ENCODE data around the gene ENDOU.

Gene ENDOU

GRCh38 chr12:47766502-47767215, 41.4 kb upstream of the ENDOU start:
- WGBS, 2 donors (ENCODE audit: extremely low coverage in 2 of 2, insufficient read length in 2 of 2, insufficient replicate concordance in 1 of 2) = no CpG with 5 or more reads among the region's 5 CpGs
- no peak for DNase-seq (ENCODE audit: low spot score)
- no peak overlapping the region for H2BK5ac ChIP-seq (ENCODE audit: low read length)
- H3K9ac ChIP-seq (ENCODE audit: low read depth, low read length, poor library complexity) = peak overlapping the region; percentile 39
- H3K4me1 ChIP-seq (ENCODE audit: control insufficient read depth in 2 of 2, insufficient read depth in 1 of 2, low read depth in 1 of 2, low read length in 2 of 2) = peaks cover 11 to 15% of the 10 kb centered on the region in 2 donors
- H3K79me1 ChIP-seq (ENCODE audit: low read depth, low read length) = no peaks in the 10 kb centered on the region
- no peak overlapping the region for H2BK12ac ChIP-seq (ENCODE audit: low read length)
- H3K4me2 ChIP-seq (ENCODE audit: insufficient read depth, low read length, poor library complexity, severe bottlenecking) = no peak overlapping the region
- no peak overlapping the region for H3K4ac ChIP-seq (ENCODE audit: low read length)
- H3K4me3 ChIP-seq (ENCODE audit: low read length in 2 of 2) = no peak overlapping the region
- no peak overlapping the region for H4K8ac ChIP-seq (ENCODE audit: low read depth, low read length)
- no peaks in the 10 kb centered on the region for H3K9me3 ChIP-seq (replicated peaks in 1 of 2; ENCODE audit: control insufficient read depth in 2 of 2, insufficient read depth in 1 of 2, low read depth in 1 of 2, low read length in 2 of 2)
- no peak overlapping the region for H2AK5ac ChIP-seq (ENCODE audit: low read depth, low read length)
- no peak overlapping the region for H3K27ac ChIP-seq (replicated peaks; ENCODE audit: low read length)
- peak overlapping the region; percentile 78 for H2BK15ac ChIP-seq (ENCODE audit: low read length)
- H4K91ac ChIP-seq (ENCODE audit: low read depth, low read length, poor library complexity) = no peak overlapping the region
- no peak overlapping the region for H2AFZ ChIP-seq (ENCODE audit: low read length)
- peak overlapping the region; percentile 66 for H3K18ac ChIP-seq (ENCODE audit: low read length)
- H3K27me3 ChIP-seq (ENCODE audit: control insufficient read depth in 3 of 3, insufficient read depth in 3 of 3, low read depth in 1 of 3, low read length in 3 of 3) = no peaks in the 10 kb centered on the region
- no peak overlapping the region for H2BK120ac ChIP-seq (ENCODE audit: low read depth, low read length)
- H3K14ac ChIP-seq (ENCODE audit: low read length) = no peak overlapping the region
- H3K23ac ChIP-seq (ENCODE audit: low read depth, low read length, poor library complexity) = no peak overlapping the region
- no peaks in the 10 kb centered on the region for H3K36me3 ChIP-seq (replicated peaks in 1 of 2; ENCODE audit: control insufficient read depth in 2 of 2, insufficient read depth in 2 of 2, low read length in 2 of 2)

- H3K9me3 ChIP-seq (replicated peaks in 1 of 2; ENCODE audit: control insufficient read depth in 2 of 2, insufficient read depth in 1 of 2, low read depth in 1 of 2, low read length in 2 of 2) = no peaks in the 10 kb centered on the region
- no peak overlapping the region for H4K8ac ChIP-seq (ENCODE audit: low read depth, low read length)
- no peak overlapping the region for H3K4ac ChIP-seq (ENCODE audit: low read length)
- no peak overlapping the region for H2BK120ac ChIP-seq (ENCODE audit: low read depth, low read length)
- H3K23ac ChIP-seq (ENCODE audit: low read depth, low read length, poor library complexity) = no peak overlapping the region
- peak overlapping the region; percentile 95 for H2BK12ac ChIP-seq (ENCODE audit: low read length)
- peak overlapping the region; percentile 33 for H3K9ac ChIP-seq (ENCODE audit: low read depth, low read length, poor library complexity)
- H2AK5ac ChIP-seq (ENCODE audit: low read depth, low read length) = peak overlapping the region; percentile 85
- no peak overlapping the region for H4K91ac ChIP-seq (ENCODE audit: low read depth, low read length, poor library complexity)
- no peak overlapping the region for H2AFZ ChIP-seq (ENCODE audit: low read length)
- WGBS, 2 donors (ENCODE audit: extremely low coverage in 2 of 2, insufficient read length in 2 of 2, insufficient replicate concordance in 1 of 2) = no CpG with 5 or more reads among the region's 8 CpGs
- H3K36me3 ChIP-seq (replicated peaks in 1 of 2; ENCODE audit: control insufficient read depth in 2 of 2, insufficient read depth in 2 of 2, low read length in 2 of 2) = no peaks in the 10 kb centered on the region
- no peak overlapping the region for H3K4me2 ChIP-seq (ENCODE audit: insufficient read depth, low read length, poor library complexity, severe bottlenecking)
- no peak for DNase-seq (ENCODE audit: low spot score)
- H2BK15ac ChIP-seq (ENCODE audit: low read length) = peak overlapping the region; percentile 73
- peak overlapping the region; percentile 78 for H3K18ac ChIP-seq (ENCODE audit: low read length)
- peaks cover 8 to 9% of the 10 kb centered on the region in 2 donors for H3K4me1 ChIP-seq (ENCODE audit: control insufficient read depth in 2 of 2, insufficient read depth in 1 of 2, low read depth in 1 of 2, low read length in 2 of 2)
- peak overlapping the region; percentile 86 for H3K14ac ChIP-seq (ENCODE audit: low read length)
- no peaks in the 10 kb centered on the region for H3K79me1 ChIP-seq (ENCODE audit: low read depth, low read length)
- H3K27me3 ChIP-seq (ENCODE audit: control insufficient read depth in 3 of 3, insufficient read depth in 3 of 3, low read depth in 1 of 3, low read length in 3 of 3) = peaks cover 0 to 5% (median 0%) of the 10 kb centered on the region in 3 experiments
- no peak overlapping the region for H3K27ac ChIP-seq (replicated peaks; ENCODE audit: low read length)
- H2BK5ac ChIP-seq (ENCODE audit: low read length) = no peak overlapping the region
- no peak overlapping the region for H3K4me3 ChIP-seq (ENCODE audit: low read length in 2 of 2)
Measured at GRCh38 chr12:47763481-47764346, 38.4 kb upstream of the ENDOU start.

- H3K36me3 ChIP-seq (replicated peaks in 1 of 2; ENCODE audit: control insufficient read depth in 2 of 2, insufficient read depth in 2 of 2, low read length in 2 of 2) = no peaks in the 10 kb centered on the region
- H3K27ac ChIP-seq (replicated peaks; ENCODE audit: low read length) = no peak overlapping the region
- DNase-seq (ENCODE audit: low spot score) = no peak
- H2AK5ac ChIP-seq (ENCODE audit: low read depth, low read length) = peak overlapping the region; percentile 85
- no peak overlapping the region for H3K4ac ChIP-seq (ENCODE audit: low read length)
- no peak overlapping the region for H3K14ac ChIP-seq (ENCODE audit: low read length)
- no peak overlapping the region for H2BK5ac ChIP-seq (ENCODE audit: low read length)
- no peak overlapping the region for H3K23ac ChIP-seq (ENCODE audit: low read depth, low read length, poor library complexity)
- H3K9me3 ChIP-seq (replicated peaks in 1 of 2; ENCODE audit: control insufficient read depth in 2 of 2, insufficient read depth in 1 of 2, low read depth in 1 of 2, low read length in 2 of 2) = no peaks in the 10 kb centered on the region
- no peak overlapping the region for H2AFZ ChIP-seq (ENCODE audit: low read length)
- H2BK120ac ChIP-seq (ENCODE audit: low read depth, low read length) = no peak overlapping the region
- H3K4me1 ChIP-seq (ENCODE audit: control insufficient read depth in 2 of 2, insufficient read depth in 1 of 2, low read depth in 1 of 2, low read length in 2 of 2) = peaks cover 10 to 12% of the 10 kb centered on the region in 2 donors
- H3K27me3 ChIP-seq (ENCODE audit: control insufficient read depth in 3 of 3, insufficient read depth in 3 of 3, low read depth in 1 of 3, low read length in 3 of 3) = peaks cover 0 to 5% (median 0%) of the 10 kb centered on the region in 3 experiments
- WGBS, 2 donors (ENCODE audit: extremely low coverage in 2 of 2, insufficient read length in 2 of 2, insufficient replicate concordance in 1 of 2) = no CpG with 5 or more reads among the region's 3 CpGs
- no peak overlapping the region for H4K91ac ChIP-seq (ENCODE audit: low read depth, low read length, poor library complexity)
- peak overlapping the region; percentile 18 for H3K18ac ChIP-seq (ENCODE audit: low read length)
- no peaks in the 10 kb centered on the region for H3K79me1 ChIP-seq (ENCODE audit: low read depth, low read length)
- no peak overlapping the region for H3K4me2 ChIP-seq (ENCODE audit: insufficient read depth, low read length, poor library complexity, severe bottlenecking)
- H3K9ac ChIP-seq (ENCODE audit: low read depth, low read length, poor library complexity) = no peak overlapping the region
- no peak overlapping the region for H4K8ac ChIP-seq (ENCODE audit: low read depth, low read length)
- no peak overlapping the region for H3K4me3 ChIP-seq (ENCODE audit: low read length in 2 of 2)
- H2BK15ac ChIP-seq (ENCODE audit: low read length) = peak overlapping the region; percentile 73
- no peak overlapping the region for H2BK12ac ChIP-seq (ENCODE audit: low read length)
Measured at GRCh38 chr12:47762850-47763465, 37.7 kb upstream of the ENDOU start.
